GM19455 (cell line): Measurements from ENCODE around the gene GUCD1.
A peak's percentile ranks its signal among the peaks of the same experiment; 100 is the strongest.
"Not testable (repeated sequence)": the region's sequence is repeated elsewhere in the genome, so short reads cannot be mapped to it uniquely, and the experiment has no call there.

Experiments used
- ATAC-seq: cut with Tn5 transposase; IDR thresholded peaks from one replicate; pipeline ENCODE4 v1.9.1; 2021; ENCODE audit not compliant: unreplicated experiment

The GUCD1 gene

DNA sequence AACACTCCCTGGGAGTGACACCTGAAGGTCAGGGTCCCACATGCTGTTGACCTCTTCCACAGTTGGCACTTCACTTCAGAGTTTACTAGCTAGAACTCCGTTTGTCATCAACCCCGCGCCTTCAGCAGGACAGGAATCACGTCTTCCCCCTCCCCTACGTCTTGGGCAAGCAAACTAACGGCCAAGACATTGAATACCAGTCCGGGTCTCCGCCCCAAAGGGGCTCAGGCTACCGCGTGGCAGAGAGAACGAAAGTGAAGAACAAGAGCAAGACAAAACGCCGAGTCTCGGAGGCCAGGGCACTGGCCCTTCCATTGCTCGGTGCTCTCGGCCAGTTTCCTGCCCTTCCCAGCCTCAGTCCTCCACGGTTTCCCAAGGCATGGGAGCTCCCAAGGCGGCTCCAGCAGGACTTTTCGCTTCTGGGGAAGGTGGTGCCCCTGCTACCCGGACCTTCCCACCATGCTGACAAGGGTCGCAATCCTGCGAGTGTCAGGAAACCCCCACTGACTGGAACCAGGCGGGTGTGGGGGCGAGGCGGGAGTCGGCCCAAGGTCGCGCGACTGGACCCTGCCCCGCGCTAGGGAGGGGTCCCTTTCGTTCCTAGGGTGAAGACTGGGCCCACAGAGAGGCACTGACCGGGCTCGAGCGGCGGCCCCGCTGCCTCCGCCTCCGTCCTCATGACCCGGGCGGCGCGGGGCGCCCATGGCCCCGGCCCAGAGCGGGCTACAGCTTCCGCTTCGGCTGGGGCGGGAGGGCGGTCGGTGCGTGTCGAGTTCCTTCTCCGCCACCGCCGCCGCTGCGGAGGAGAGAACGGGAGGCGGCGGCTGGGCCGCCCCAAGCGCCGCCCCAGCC lies at the start of gene GUCD1:
GUCD1 (minus strand) TSS at position 826 of the 852 bp plus-strand sequence; CDS start at position 679, 147 bp downstream.
- ATAC-seq = peak; percentile 17

DNA sequence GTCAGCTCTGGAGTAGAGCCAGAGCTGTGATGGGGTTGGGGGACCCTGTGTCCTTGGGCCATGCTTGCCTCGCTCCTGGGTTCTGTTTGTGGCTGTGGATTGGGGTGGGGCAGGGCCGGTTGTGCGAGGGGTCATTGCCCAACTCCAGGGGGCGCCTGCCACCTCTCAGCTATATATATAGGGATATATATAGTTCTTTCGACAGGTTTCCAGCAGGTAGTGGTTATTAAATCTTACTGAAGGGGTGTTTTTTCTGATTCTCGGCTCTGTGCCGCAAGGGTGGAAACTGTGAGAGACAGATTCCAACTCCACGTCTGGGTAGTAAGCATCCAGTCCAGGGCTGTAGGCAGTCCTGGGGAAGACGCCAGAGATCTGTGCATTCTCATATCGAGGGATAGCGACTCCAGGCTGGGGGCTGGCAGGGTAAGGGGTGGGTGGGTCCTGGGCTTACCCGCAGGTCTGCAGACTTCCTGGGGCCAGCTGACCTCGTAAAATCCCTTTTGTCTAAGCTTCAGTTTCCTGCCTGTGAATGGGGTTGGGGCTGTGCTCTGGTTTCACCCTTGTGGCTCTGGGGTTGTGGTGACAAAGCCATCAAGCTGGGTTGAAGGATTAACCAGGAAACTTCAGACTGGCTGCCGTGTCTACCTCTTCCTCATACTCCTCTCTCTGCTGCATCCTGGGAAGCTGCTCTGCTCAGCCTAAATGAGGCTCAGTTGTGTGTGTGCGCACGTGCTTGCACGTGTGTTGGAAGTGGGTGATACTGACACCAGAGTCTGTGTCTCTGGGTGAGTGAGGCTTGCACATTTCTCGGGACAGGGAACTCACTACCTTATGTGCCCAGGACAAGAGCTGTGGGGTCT lies 49.1 kb upstream of the GUCD1 start:
- not testable (repeated sequence) for ATAC-seq

DNA sequence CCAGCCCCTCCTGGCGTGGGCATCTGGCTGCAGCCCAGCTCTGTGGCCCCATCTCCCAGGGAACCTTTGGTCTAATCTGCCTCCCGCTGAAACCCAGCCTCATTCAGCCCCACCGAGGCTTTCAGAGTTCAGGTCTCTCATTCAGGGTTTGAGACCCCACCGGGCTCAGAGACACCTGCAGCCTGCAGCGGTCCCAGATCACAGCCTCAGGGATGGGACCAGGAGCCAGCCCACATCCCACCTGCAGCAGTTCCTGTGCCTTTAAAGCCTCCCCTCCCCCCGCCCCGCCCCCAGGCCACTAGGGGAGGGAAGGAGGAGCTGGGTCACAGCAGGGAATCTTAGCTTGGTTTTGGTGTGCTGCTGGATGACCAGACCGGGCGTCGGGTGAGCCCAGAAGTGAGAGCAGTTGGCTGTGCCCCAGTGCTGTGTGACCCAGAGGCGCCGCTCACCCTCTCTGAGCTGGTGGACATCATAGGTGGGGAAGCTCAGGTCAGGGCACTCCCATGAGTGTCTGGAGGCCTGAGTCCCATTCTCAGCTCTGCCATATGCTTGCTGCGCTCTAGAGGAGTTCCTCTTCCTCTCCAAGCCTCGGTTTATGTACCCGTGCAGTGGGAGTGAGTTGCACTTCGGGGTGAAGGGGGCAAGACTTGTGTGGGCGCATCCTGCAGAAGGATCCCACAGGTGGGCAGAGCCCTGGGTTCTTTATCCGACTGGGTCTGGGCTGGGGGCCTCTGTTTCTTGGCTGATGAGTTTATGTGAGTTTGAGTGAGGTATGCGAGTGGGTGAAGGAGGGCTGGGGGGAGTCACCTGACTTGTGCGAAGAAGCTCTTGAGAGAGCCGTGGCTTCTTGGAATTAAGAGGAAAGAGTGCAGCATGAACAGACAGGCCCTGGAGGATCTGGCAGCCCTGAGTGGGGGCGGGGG lies 48.2 kb upstream of the GUCD1 start, which contains the start of gene GGT1:
GGT1 (plus strand) TSS at position 347 of the 923 bp plus-strand sequence. CDS start 7,889 bp downstream, outside the sequence.
- not testable (repeated sequence) for ATAC-seq

DNA sequence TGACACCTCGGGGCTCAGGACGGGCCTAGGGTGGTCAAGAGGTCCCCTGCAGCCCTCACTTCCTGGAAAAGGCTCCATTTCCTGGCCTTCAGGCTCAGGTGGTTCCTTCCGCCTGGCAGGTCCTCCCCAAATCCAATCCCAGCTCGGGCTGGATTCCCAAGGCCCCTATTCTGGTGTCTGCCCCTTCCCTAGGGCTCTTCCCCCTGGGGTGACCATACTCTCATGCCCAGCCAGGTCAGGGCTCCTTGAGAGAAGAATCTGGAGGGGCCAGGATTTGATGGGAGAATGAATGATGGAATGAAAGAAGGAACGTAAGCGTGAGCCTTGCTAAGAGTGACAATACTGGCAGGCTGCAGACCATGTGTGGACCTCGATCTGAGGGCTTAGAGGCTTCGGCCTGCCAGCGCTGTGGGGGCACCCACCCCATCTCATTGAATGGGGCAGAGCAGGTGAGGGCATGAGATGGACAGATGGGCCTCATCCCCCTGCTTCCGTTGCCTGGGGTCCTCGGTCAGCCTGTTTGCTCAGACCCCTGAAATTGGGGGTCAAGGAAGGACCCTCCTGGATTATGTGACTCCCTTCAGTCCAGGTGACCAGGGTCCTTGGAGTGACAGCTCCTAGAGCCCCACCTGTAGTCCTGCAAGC lies 47.3 kb upstream of the GUCD1 start:
- ATAC-seq = not testable (repeated sequence)

DNA sequence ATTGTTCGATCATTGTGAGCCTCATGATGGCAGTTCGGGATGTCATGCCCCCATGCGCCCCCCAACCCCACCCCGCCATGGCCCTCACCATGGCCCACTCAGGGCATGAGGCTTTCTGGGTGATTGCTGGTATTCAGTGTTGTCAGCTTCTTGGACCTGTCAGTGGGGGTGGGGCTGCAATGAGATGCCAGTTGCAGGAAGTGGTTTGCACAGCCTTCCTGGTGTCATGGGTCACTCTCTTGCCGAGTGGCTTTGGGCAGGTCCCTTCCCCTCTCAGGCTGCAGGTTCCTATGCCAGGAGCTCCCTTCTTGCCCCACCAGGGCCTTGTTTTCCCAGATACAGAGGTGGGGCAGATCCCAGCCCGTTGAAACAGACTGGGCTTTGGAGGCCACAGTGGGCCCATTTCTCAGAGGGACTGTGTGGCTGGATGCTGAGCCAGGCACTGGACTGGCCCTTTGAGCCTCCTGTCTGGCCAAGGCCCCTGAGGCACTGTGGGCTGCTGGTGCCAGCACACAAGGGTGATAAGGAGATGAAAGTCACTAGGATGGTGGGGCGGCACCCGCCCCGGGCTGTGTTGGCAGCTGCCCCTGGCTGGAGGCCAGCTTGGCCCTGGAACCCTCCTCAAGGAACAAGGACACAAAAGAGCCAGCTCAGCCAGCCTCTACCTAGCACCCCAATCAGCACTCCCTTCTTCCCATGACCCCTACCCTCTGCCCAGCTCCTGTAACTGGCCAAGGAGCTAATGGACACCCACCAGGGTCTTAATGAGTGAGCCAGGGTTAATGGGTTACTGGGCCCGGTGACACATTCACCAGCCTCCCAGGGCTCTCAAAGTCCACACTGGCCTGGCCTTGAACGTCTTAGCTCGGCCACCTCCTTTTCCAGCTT lies 46.5 kb upstream of the GUCD1 start:
- ATAC-seq = no peak

DNA sequence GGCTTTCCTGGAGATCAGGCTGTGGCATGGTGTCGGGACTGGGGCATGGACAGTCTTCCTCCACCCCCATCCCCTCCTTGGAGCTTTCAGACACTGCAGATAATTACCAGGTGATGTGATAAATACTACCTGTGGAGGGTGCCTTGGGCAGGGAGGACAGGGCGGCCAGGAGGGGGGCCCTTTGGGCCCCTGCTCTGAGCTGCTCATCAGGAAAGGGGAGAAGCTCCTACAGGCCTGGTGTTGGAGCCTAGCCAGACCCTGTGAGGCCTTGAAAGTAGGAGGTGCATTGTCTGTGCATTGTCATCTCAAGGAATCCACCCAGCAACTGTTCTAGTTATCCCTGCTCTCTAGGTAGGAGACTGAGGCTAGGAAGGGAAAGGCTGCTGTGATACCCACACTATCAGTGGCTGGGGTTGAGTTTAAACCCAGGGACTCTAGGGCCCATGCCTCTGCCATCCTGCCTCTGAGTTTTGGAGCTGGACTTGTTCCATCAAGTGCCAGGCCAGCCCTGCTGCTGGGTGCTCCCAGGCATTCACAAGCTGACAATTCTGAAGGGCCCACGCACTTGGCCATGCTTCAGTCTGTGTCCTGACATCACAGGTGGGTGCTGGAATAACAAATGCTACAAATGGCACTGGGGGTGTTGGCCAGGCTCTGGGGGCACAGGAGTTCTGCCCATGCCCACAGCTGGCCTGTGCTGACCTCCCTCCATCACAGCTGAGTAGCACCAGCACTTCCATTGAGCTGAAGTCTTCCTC lies 45.2 kb upstream of the GUCD1 start:
- ATAC-seq = not testable (repeated sequence)

DNA sequence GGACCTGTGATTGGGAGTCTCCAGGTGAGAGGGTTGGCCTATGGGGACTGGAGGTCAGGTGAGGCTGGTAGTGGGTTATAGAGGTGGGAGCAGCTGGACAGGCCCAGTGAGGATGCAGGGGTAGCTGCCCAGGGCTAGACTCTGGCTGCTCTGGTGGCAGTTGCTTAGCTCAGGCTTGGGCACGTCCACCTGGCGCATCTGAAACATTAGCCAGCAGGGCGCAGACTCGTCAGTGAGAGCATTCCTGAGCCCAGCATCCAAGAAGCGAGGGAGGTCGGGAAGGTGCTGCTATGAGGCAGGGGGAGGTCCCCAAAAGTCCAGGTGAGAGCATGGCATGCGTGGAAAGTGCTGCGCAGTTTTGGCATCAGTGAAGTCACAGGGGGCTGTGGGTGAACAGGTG lies 44.6 kb upstream of the GUCD1 start:
- no peak for ATAC-seq

DNA sequence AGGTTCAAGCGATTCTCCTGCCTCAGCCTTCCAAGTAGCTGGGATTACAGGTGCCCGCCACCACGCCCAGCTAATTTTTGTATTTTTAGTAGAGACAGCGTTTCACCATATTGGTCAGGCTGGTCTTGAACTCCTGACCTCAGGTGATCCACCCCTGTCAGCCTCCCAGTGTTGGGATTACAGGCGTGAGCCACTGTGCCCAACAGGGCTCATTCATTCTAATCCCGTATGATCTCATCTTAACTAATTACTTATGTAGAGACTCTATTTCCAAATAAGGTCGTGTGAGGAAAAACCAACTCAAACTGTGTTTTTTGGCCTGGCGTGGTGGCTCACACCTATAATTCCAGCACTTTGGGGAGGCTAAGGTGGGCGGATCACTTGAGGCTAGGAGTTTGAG lies 42.1 kb upstream of the GUCD1 start:
- ATAC-seq = not testable (repeated sequence)

DNA sequence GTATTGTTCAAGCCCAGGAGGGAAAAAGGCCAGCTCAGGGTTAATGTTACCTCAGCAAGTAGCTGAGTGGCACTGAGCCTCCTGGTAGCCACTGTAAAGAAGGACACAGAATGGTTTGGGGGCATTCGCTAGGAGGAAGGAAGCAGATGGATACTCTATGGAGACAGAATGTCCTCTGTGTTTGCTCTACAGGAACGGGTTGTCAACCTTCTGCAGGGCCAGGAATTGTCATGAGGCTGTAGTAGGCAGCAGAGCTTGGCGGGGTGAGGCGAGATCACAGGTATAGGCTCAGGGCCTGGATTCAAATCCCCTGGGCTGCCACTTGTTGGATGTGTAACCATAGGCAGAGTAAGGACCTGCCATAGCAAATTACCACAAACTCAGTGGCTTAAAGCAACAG lies 40.9 kb upstream of the GUCD1 start:
- no peak for ATAC-seq

DNA sequence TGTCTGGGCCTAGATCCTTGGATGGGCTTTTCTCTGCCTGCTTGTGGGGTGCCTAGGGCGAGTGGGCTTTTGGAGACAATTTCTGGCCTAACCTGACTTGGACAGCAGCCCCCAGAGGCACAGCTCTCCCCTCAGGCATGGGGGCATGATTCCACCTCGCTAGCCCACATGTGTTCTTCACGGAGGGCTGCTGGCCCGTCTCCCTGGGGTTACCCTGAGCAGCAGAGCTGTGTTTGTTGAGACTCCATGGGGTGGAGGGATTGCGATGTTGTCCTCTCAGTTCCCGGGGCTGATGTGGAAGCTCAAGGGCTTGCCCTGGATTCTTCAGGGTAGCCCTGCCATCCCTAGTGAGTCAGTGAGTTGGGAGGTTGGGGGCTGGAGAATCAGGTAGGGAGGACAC lies 40.3 kb upstream of the GUCD1 start:
- no peak for ATAC-seq

DNA sequence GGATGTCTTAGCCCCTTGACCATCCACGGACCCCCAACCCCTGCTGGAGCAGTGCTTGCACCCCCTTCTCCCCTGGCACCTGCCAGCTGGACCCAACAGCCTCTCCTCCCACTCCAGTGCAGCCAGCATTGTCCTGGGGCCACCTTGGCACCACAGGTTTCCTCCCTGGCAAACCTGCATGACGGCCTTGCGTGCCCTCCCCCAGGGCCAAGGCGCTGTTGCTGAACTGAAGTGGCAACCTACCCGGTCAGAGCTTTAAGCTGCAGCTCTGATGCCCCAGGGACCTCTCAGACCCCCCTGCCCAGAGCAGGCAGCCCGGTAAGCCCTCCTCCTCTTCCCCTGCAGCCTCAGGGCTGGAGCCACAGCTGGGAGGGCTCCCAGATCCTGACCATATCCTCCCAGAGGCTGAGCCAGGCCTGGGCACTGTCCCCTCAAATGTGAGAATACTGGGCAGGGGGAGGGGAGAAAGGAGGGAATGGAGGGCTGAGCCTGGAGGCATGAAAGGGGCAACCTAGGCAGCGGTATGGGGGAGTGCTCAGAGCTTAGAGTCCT lies 39.7 kb upstream of the GUCD1 start:
- ATAC-seq = no peak

DNA sequence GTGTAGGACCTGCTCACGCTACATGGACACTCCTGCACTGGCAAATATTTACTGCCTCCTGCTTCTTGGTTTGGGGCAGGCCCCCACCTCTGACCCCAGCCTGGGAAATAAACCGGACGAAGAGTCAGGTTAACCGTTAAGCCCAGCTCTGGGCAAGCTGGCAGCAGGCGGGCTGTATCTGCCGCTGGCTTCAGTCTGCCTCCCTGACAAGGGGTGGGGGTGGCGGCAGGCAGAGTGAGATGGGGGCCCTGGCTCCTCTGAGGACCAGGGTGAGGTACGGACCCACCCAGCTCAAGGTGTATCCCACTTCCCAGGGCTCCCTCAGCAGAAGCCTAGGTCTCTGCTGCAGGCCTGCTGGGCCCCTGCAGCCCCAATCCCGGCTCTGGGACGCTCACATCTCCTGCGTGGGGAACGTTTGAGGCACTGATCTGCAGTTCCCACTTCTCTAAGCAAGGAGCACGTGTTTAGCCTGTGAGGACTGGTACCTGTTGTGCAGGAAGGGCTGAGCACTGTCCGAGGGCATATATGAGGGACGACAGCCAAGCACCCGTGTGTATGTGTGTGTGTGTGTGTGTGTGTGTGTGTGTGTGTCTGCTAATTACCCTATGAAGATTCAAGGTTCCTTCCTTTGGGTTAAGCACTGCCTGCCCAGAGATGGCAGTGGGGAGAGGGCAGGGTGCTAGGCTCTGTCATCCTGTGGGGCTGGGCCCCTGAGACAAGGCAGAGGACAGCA lies 39.1 kb upstream of the GUCD1 start:
- ATAC-seq = no peak

DNA sequence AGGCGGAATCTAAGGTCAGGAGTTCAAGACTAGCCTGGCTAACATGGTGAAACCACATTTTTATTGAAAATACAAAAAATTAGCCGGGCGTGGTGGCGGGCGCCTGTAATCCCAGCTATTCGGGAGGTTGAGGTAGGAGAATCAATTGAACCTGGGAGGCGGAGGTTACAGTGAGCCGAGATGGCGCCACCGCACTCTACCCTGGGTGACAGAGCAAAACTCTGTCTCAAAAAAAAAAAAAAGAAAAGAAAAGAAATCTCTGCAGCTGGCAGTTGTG lies 38.6 kb upstream of the GUCD1 start:
- ATAC-seq = not testable (repeated sequence)

DNA sequence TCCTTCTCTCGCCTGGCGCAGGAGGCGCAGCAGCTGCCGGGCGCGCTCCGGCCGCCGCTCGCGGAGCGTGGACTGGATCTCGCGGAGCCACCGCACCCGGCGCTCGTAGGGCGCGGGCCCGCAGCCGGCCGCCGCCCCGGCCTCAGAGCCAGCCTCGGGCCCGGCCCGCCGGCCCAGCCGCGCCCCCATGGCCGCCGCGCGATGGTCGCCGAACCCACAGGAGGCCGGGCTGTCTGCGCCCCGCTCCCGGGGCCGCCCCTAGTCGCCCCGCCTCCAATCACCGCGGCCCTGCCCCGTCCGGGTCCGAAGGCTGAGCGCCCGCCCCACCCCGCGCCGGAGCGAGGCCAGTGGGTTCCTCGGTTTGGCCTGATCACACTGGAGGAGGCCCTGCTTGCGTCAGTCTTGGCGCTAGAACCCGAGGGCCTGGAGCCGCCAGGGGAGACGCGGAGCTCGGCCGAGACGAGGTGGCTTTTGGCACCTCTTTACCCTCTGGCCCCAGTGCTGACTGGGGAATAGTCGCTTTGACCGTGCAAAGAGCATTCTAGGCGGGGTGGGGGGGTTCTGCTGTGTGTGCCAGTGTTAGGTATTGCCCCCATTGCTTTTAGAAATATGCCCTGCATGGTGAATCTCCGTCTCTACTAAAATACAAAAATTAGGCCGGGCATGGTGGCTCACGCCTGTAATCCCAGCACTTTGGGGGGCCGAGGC lies 38.1 kb upstream of the GUCD1 start, which contains the start of gene LRRC75B:
LRRC75B (minus strand) TSS at position 223 of the 708 bp plus-strand sequence; CDS start at position 189, 34 bp downstream.
- no peak for ATAC-seq

DNA sequence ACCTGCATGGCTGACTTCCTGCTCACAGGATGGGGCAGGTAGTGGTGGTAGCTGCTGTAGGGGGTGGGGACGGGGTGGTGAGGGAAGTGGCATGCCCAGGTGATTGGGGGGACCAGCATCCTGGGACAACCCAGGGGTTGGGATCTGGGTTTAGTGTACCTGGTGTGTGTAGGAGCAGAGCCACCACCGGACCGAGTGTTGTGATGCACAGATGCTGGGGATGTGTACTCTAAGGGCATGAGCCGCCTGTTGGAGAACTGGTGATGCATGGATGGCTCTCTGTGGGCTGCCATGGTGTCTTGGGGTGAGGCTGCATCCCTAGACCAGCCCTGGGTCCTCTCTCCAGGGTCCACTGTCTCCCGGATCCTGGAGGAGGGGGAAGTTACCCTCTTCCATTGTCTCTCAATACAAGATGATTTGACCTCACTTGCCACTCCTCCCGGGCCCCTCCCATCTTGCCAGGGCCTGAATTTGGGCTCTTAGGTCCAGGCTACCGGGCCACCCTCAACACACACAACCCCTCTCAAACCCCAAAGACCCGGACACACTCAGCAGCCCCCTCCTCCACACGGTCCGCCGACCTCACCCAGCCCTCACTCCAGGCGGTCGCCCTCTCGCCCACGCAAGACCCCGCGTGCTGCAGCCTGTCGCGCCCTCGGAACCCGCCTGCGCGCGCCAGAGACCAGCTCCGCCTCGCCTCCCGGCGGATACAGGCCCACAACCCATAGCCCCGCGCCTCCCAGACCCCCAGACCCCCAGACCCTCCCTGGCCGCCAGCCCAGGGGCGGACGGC lies 37.3 kb upstream of the GUCD1 start:
- ATAC-seq = no peak

DNA sequence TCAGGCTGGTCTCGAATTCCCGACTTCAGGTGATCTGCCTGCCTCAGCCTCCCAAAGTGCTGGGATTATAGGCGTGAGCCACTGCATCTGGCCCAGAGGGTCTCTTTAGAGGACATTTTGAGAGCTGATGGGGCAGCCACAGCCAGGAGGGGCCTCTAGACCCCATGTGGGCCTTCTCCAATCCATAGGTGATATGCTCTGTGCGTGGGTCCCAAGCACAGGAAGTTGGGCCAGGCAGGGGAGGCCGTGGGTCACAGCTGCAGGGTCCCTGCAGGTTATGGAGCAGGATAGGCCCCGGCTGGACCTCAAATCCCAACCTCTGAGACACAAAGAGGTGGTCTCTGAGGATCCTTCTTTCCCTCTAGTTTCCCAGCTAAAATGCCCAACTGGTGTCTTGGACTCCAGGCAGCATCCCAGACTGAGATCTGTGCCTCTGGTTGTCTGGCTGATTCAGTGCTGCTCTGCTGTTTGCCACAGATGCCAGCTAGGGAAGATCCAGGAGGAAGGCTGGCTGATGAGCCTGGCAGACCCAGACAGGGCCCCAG lies 36.4 kb upstream of the GUCD1 start:
- ATAC-seq = no peak
